ENCODE measurements around the gene IFNL1.

GRCh38 chr19:39263912-39264305, 32.3 kb upstream of the IFNL1 start:
- TF ChIP-seq CTCF (IDR thresholded peaks at IDR 0.05) (no peak), EZH2 (IDR thresholded peaks at IDR 0.05) (no peak), EZH2phosphoT487 (IDR thresholded peaks at IDR 0.05) (no peak)

All from neural progenitor cell (in vitro differentiated cells).